Esophagus (tissue), 2 donors: ENCODE results near the gene RNPEPL1. TPM values are rescaled to one million over a fixed set of nuclear protein-coding genes. Genes with fewer than 3 reads are reported as not detected.
A peak's percentile ranks its signal among the peaks of the same experiment; 100 is the strongest.

Source experiments
- H3K27ac ChIP-seq, 2 donors: one replicate each; pipeline ENCODE4 v1.5.1; 2013; ENCODE audit warnings: low read depth in 2 of 2, mild to moderate bottlenecking in 2 of 2, inconsistent platforms in 1 of 2, low read length in 1 of 2, moderate library complexity in 1 of 2
- H3K27me3 ChIP-seq, 2 donors: one replicate each; pipeline ENCODE4 v1.6.1; 2013; ENCODE audit warnings: low read length in 2 of 2, control low read depth in 1 of 2, mild to moderate bottlenecking in 1 of 2; ENCODE audit not compliant: insufficient read depth in 2 of 2, control insufficient read depth in 1 of 2
- H3K36me3 ChIP-seq, 2 donors: one replicate each; pipeline ENCODE4 v1.6.1; 2013; ENCODE audit warnings: low read length in 1 of 2; ENCODE audit not compliant: control insufficient read depth in 2 of 2, insufficient read depth in 2 of 2
- H3K4me1 ChIP-seq, 2 donors: one replicate each; pipeline ENCODE4 v1.6.1; 2013; ENCODE audit warnings: low read length in 1 of 2; ENCODE audit not compliant: control insufficient read depth in 2 of 2, insufficient read depth in 2 of 2
- H3K4me3 ChIP-seq, 2 donors: one replicate each; pipeline ENCODE4 v1.5.1; 2013; ENCODE audit warnings: low read length in 2 of 2, mild to moderate bottlenecking in 2 of 2, low read depth in 1 of 2, moderate library complexity in 1 of 2
- H3K9me3 ChIP-seq, 2 donors: one replicate each; pipeline ENCODE4 v1.6.1; 2013; ENCODE audit warnings: mild to moderate bottlenecking in 2 of 2, low read depth in 1 of 2, low read length in 1 of 2, moderate library complexity in 1 of 2; ENCODE audit not compliant: control insufficient read depth in 2 of 2, insufficient read depth in 1 of 2
- WGBS, 2 donors: extraction: QIAGEN DNeasy Blood & Tissue Kit; methylation state at CpG; one replicate each; pipeline ENCODE4 v1.1.7; 2013; 5-methylcytosine and 5-hydroxymethylcytosine counted together
- polyA plus RNA-seq, 2 donors: library from polyadenylated mRNA; stranded (reverse); fragments of 200-250 nt; gene quantifications; one replicate each; pipeline ENCODE4 v1.2.3, GENCODE V29; 2013
- donor health status: healthy with polysubstance abuse.
- donor health status: Bipolar disorder and iron deficiency.

RNPEPL1 gene
- polyA plus RNA-seq, 2 donors = 65.9 to 160 TPM

DNA sequence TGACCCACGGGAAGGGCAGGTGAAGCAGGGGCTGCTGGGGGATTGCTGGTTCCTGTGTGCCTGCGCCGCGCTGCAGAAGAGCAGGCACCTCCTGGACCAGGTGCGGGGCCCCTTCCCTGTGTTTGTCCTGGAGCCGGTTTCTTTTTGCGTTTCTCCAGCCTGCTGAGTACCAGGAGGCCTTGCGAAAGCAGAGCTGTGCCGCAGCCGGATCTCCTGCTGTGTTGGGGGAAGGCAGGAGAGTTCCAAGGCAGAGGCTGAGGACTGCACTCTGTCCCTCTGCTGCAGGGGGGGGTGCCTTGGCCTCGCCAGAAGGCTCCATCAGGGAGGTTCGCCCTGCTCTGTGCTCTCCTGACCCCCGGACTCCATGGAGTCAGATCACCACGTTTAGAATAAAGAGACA lies 21.1 kb downstream of the RNPEPL1 start:
- 87 to 88% methylated on average over 14 of the region's 14 CpGs for WGBS, 2 donors
- Histone ChIP-seq H3K36me3 (peaks cover 4 to 23% of the 10 kb centered on the region in 2 donors), H3K27ac (peak overlapping the region in 1 of 2 donors; percentile 47), H3K27me3 (no peaks in the 10 kb centered on the region), H3K4me3 (no peak overlapping the region), H3K9me3 (no peaks in the 10 kb centered on the region), H3K4me1 (peaks cover 11 to 31% of the 10 kb centered on the region in 2 donors)

DNA sequence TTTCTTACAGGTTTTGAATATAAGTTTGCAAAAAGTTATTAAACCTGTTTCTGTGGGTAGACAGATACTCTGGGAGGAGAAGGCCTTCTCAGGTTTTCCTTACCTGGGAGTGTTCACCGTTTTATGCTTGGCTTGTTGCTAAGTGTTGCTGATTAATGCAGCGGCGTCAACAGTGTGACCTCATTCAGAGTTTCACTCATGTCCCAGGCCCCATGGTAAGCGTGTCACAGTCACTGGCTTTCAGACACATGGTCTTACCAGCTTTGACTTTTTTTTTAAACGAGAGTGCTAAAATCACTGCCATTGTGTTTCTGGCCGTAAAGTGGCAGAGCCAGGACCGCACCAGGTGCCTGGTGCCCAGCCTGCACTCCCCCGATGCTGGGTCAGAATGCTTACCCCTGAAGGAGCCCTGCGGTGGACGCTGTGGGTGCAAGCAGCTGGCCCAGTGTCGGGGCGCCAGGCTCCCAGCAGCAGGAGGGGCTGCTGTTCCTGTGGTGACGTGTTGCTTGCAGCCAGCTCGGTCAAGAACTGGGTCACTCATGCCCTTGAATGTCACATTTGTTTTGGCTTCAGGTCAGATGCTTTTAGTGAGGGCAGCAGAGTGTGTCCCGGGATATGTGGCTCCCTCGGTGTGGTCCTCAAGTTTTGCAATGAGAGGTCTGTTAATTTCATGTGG lies 21.7 kb downstream of the RNPEPL1 start:
- H3K27ac ChIP-seq = peak overlapping the region in 1 of 2 donors; percentile 47
- 82 to 83% methylated on average over 16 of the region's 16 CpGs for WGBS, 2 donors
- H3K36me3 ChIP-seq = peaks cover 4 to 23% of the 10 kb centered on the region in 2 donors

DNA sequence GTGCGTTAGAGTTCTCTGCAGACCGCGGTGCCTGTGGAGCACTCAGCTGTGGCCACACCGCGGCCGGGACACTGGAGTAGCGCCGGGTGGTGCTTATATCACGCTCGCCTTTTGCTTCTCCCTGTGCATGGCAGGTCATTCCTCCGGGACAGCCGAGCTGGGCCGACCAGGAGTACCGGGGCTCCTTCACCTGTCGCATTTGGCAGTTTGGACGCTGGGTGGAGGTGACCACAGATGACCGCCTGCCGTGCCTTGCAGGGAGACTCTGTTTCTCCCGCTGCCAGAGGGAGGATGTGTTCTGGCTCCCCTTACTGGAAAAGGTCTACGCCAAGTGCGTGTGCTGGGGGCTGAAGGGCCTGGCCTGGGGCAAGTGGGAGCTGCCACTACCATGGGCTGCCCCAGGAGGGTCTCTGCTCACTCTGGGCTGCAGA lies 22.4 kb downstream of the RNPEPL1 start:
- H3K4me1 ChIP-seq = peaks cover 7 to 22% of the 10 kb centered on the region in 2 donors
- no peaks in the 10 kb centered on the region for H3K27me3 ChIP-seq
- H3K4me3 ChIP-seq = no peak overlapping the region
- no peak overlapping the region for H3K27ac ChIP-seq
- H3K9me3 ChIP-seq = no peaks in the 10 kb centered on the region
- 95 to 96% methylated on average over 21 of the region's 21 CpGs for WGBS, 2 donors
- H3K36me3 ChIP-seq = peaks cover 4 to 29% of the 10 kb centered on the region in 2 donors

More for the DNA sequence above, 21.7 kb downstream of the RNPEPL1 start:
- H3K9me3 ChIP-seq = no peaks in the 10 kb centered on the region
- peaks cover 7 to 25% of the 10 kb centered on the region in 2 donors for H3K4me1 ChIP-seq
- no peak overlapping the region for H3K4me3 ChIP-seq
- H3K27me3 ChIP-seq = no peaks in the 10 kb centered on the region

DNA sequence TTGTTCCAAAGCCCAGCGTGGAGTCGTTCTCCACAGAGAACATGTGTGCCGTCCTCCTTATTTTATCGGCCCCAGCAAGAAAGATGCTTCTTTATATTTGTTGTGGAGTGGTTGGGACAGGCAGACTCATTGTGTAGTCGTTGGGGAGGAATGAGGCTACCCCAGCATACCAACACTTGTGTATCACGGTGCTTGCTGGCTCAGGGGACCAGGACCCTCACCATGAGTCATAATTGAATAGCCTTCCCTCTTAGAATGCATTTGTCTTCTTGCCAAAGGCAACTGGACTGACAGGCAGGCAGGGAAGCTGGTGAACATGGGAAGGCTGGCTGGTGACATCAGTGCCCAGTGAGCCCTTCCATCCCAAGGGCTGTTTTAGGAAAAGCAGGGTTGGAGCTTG lies 22.9 kb downstream of the RNPEPL1 start:
- WGBS, 2 donors = 89 to 91% methylated on average over 6 of the region's 6 CpGs
- H3K36me3 ChIP-seq = peaks cover 4 to 30% of the 10 kb centered on the region in 2 donors

DNA sequence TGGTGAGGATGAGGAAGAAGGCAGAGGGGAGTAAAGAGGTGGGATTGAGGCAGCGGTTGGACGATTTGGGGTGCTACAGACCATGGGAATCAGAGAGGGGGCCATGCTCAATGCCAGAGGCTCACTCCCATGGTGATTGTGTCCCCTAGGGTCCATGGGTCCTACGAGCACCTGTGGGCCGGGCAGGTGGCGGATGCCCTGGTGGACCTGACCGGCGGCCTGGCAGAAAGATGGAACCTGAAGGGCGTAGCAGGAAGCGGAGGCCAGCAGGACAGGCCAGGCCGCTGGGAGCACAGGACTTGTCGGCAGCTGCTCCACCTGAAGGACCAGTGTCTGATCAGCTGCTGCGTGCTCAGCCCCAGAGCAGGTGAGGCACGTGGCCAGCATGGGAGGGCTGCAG lies 23.5 kb downstream of the RNPEPL1 start:
- peaks cover 7 to 23% of the 10 kb centered on the region in 2 donors for H3K4me1 ChIP-seq
- WGBS, 2 donors = 94 to 96% methylated on average over 13 of the region's 13 CpGs
- peaks cover 4 to 30% of the 10 kb centered on the region in 2 donors for H3K36me3 ChIP-seq
- H3K9me3 ChIP-seq = no peaks in the 10 kb centered on the region
- no peaks in the 10 kb centered on the region for H3K27me3 ChIP-seq
- H3K27ac ChIP-seq = no peak overlapping the region
- no peak overlapping the region for H3K4me3 ChIP-seq

More for the DNA sequence above, 22.9 kb downstream of the RNPEPL1 start:
- H3K27me3 ChIP-seq = no peaks in the 10 kb centered on the region
- H3K27ac ChIP-seq = no peak overlapping the region
- H3K4me1 ChIP-seq = peaks cover 7 to 23% of the 10 kb centered on the region in 2 donors
- H3K9me3 ChIP-seq = no peaks in the 10 kb centered on the region
- H3K4me3 ChIP-seq = no peak overlapping the region

DNA sequence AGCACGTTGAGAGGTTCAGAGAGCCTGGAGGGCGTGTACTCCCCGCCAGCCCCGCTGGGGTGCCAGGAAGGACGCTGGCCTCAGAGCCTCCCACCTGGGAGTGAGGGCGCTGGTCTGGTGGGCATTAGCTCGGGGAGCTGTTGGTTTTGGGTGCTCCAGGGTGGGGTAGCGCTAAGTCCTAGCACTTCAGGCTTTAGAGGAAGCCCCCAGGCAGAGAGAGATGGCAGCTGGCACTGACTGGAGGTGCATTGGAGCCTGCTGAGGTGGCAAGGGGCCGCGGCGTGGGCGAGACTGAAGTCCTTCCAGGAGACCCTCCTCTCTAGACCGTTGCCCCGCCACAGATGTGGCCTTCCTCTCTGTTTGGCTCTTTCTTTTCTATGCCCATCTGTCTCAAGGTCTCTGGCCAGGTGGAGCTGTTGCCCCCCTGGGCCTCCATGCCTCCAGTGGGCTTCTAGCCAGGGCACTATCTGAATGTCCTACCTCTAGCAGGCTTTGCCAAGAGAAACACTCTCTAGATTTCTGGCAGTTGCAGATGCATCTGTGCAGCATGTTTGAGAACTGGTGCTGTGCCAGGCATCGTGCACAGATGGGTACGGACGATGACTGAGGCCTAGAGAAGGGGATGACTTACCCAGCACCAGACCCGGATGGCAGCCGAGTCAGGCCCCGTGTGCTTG lies 24.9 kb downstream of the RNPEPL1 start:
- H3K27ac ChIP-seq = no peak overlapping the region
- no peak overlapping the region for H3K4me3 ChIP-seq
- H3K4me1 ChIP-seq = peaks cover 6 to 15% of the 10 kb centered on the region in 2 donors
- no peaks in the 10 kb centered on the region for H3K27me3 ChIP-seq
- H3K9me3 ChIP-seq = no peaks in the 10 kb centered on the region
- 88 to 89% methylated on average over 20 of the region's 20 CpGs for WGBS, 2 donors
- H3K36me3 ChIP-seq = peaks cover 4 to 42% of the 10 kb centered on the region in 2 donors

DNA sequence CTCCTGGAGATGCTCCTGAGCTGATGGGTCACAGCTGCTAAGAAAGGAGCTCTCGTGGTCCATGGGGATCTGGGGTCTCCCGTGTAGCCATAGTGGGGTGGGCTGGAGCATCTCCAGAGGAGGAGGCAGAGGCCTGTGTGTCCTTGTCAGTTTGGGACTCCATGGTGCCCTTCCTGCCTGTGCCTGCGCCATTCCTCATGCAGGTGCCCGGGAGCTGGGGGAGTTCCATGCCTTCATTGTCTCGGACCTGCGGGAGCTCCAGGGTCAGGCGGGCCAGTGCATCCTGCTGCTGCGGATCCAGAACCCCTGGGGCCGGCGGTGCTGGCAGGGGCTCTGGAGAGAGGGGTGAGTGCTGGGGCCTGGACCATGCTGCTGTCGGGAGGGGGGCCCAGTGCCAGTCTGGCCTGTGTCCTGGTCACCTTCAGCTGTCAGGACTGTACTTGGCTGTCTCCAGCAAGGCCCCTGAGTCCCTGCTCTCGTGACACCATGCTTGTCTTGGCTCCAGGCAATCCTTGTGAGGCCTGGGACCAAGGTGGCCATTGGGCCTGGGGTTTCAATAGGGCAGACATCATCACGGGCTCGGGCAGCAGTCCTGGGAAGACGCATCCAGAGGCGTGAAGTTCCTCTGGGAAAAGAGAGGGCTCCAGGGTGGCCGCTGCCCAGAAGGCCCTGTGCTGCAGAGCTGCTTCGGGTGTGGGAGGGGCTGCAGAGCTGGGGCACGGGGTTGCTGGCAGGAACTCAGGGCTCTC lies 25.6 kb downstream of the RNPEPL1 start:
- no peaks in the 10 kb centered on the region for H3K27me3 ChIP-seq
- WGBS, 2 donors = 88 to 90% methylated on average over 19 of the region's 19 CpGs
- H3K36me3 ChIP-seq = peaks cover 4 to 49% of the 10 kb centered on the region in 2 donors
- no peak overlapping the region for H3K4me3 ChIP-seq
- no peak overlapping the region for H3K27ac ChIP-seq
- H3K9me3 ChIP-seq = no peaks in the 10 kb centered on the region
- peaks cover 0 to 9% of the 10 kb centered on the region in 2 donors for H3K4me1 ChIP-seq

DNA sequence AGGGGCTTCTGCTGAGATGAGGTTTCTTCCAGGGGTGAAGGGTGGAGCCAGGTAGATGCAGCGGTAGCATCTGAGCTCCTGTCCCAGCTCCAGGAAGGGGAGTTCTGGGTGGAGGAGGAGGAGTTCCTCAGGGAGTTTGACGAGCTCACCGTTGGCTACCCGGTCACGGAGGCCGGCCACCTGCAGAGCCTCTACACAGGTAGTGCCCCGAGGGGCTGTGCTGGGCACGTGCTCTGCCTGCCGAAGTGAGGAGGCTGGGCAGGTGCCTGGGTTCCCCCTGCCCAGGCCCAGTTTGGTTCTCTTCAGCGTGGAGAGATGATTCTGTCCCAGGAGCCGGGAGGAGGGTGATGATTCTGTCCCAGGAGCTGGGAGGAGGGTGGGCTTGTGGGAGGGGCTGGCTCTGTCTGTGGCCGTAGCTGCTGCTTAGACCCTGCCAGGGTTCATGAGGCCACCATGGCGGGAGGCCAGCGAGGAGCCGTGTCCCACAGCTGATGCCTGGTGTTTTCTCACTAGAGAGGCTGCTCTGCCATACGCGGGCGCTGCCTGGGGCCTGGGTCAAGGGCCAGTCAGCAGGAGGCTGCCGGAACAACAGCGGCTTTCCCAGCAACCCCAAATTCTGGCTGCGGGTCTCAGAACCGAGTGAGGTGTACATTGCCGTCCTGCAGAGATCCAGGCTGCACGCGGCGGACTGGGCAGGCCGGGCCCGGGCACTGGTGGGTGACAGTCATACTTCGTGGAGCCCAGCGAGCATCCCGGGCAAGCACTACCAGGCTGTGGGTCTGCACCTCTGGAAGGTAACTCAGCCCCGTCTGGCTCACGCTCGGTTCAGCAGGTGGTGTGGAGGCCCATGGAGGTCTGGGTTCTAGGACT lies 26.5 kb downstream of the RNPEPL1 start:
- no peak overlapping the region for H3K4me3 ChIP-seq
- peaks cover 4 to 55% of the 10 kb centered on the region in 2 donors for H3K36me3 ChIP-seq
- 77 to 88% methylated on average over 33 to 34 of the region's 34 CpGs for WGBS, 2 donors

More for the DNA sequence above, 26.5 kb downstream of the RNPEPL1 start:
- no peak overlapping the region for H3K27ac ChIP-seq
- no peaks in the 10 kb centered on the region for H3K27me3 ChIP-seq
- peaks cover 0 to 9% of the 10 kb centered on the region in 2 donors for H3K4me1 ChIP-seq
- no peaks in the 10 kb centered on the region for H3K9me3 ChIP-seq
